ENCODE measurements around the gene PCDH9. TPM values are rescaled to one million over a fixed set of nuclear protein-coding genes. Genes with fewer than 3 reads are reported as not detected.

Gene PCDH9
- total RNA-seq, 1 donor from 2014 or later, result 0.40 TPM

DNA sequence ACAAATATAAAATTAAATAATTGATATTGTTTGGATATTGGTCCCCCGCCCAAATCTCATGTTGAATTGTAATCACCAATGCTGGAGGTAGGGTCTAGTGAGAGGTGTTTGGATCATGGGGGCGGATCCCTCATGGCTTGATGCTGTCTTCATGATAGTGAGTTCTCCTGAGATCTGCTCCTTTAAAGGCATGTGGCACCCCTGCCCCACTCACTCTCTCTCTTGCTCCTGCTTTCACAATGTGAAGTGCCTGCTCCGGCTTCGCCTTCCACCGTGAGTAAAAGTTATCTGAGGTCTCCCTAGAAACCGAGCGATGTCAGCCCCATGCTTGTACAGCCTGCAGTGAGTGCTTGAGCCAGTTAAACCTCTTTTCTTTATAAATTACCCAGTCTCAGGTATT lies 248.2 kb downstream of the PCDH9 start:
- no peak for DNase-seq (ENCODE audit: low read depth)
- no peak overlapping the region for H3K4me3 ChIP-seq (ENCODE audit: low read depth, low read length)
- no peak for TF ChIP-seq CTCF (conservative IDR thresholded peaks at IDR 0.05; ENCODE audit: low read depth, low read length)

GRCh38 chr13:66977161-66977560 lies 253.0 kb downstream of the PCDH9 start:
- H3K4me3 ChIP-seq (ENCODE audit: low read depth, low read length), result no peak overlapping the region
- no peak for TF ChIP-seq CTCF (conservative IDR thresholded peaks at IDR 0.05; ENCODE audit: low read depth, low read length)

DNA sequence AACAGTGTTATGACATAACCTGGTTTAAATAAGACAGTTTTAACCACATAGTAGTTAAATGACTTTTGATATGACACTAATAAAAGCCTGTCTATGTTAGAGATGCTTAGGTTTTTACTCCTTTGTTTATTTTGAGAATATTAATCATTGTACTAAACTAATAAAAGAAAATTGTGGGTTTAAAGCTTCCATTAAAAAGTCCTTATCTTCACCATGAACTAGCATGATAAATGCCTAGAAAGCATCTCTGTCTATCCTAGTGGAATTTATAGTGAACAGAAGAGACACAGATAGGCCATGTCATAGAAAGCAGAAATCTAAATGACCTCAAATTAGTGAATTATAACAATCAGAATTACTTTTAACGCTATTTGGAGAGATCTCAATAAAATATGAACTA lies 255.2 kb downstream of the PCDH9 start:
- H3K4me3 ChIP-seq (ENCODE audit: low read depth, low read length), result no peak overlapping the region
- no peak for TF ChIP-seq CTCF (conservative IDR thresholded peaks at IDR 0.05; ENCODE audit: low read depth, low read length)
- DNase-seq (ENCODE audit: low read depth), result no peak

More at GRCh38 chr13:66977161-66977560, 253.0 kb downstream of the PCDH9 start:
- DNase-seq (ENCODE audit: low read depth), result no peak

- TF ChIP-seq CTCF (conservative IDR thresholded peaks at IDR 0.05; ENCODE audit: low read depth, low read length), result no peak
- no peak overlapping the region for H3K4me3 ChIP-seq (ENCODE audit: low read depth, low read length)
- no peak for DNase-seq (ENCODE audit: low read depth)
Measured at GRCh38 chr13:66974174-66974573, 256.0 kb downstream of the PCDH9 start.

DNA sequence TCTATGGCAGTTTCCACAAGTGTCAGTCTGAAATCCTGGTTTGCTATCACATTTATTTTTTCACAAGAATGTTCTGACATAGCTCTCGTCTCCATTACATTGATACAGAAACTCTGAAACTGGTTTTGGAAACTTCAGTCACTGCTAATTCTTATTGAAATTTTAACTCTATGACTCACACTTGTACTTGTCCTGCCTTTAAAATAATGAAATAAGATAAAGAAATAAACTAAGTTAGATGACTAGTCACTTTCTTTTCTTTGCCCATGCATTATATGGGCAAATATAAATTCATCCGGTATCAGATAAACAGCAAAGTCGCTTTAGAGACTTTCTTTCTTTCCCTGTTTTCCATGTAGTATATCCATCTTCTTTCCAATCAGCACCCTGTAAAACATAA lies 257.5 kb downstream of the PCDH9 start:
- no peak overlapping the region for H3K4me3 ChIP-seq (ENCODE audit: low read depth, low read length)
- TF ChIP-seq CTCF (conservative IDR thresholded peaks at IDR 0.05; ENCODE audit: low read depth, low read length), result no peak
- DNase-seq (ENCODE audit: low read depth), result no peak

DNA sequence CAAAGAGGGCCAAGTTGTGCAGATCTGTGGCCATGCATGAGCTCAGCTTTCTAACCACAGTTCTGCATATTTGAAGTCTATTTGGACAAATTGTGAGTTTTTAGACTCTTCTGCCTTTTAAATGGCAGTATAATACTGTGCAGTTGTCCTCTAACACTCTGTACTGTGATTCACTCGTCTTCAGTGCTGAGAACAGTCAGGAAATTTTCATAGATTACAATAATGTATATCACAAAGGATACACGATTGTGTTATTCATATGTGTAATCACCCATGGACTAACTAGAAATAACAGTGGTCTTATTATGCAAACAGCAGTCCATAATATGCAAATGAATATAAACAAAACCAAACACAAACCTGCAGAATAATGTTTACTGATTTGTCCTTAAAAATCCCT lies 259.1 kb downstream of the PCDH9 start:
- DNase-seq (ENCODE audit: low read depth), result no peak
- no peak for TF ChIP-seq CTCF (conservative IDR thresholded peaks at IDR 0.05; ENCODE audit: low read depth, low read length)
- H3K4me3 ChIP-seq (ENCODE audit: low read depth, low read length), result no peak overlapping the region

DNA sequence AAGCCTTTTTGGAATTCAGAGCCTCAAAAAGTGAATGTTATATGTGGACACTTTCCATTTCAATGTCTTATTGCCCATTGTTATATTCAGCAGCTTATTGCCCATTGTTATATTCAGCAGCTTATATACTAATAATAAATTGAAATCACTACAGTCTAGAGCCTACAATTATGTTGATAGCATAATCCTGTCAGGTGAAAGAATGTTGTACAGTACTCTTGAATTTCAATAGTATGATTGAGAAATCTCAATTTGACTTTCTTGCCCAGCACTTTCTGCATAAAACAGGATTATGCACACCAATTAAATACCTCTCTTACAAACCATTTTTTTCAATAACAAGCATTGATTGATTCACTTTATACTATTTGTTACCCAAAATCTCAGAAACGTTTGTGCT lies 260.8 kb downstream of the PCDH9 start:
- TF ChIP-seq CTCF (conservative IDR thresholded peaks at IDR 0.05; ENCODE audit: low read depth, low read length), result no peak
- DNase-seq (ENCODE audit: low read depth), result no peak
- H3K4me3 ChIP-seq (ENCODE audit: low read depth, low read length), result no peak overlapping the region

Data from epithelial cell of proximal tubule (primary cell).